Ishikawa (cell line): Measurements from ENCODE around the gene STPG3.

Experiments used
- CEBPB ChIP-seq: IDR thresholded peaks from 2 replicates; pipeline ENCODE4 v1.6.1; 2012
- EP300 ChIP-seq: IDR thresholded peaks from 2 replicates; pipeline ENCODE4 v1.6.1; 2012; ENCODE audit warnings: borderline replicate concordance
- FOXM1 ChIP-seq: IDR thresholded peaks from 2 replicates; pipeline ENCODE4 v1.6.1; 2012; ENCODE audit warnings: low read depth, borderline replicate concordance
- MAX ChIP-seq: IDR thresholded peaks from 2 replicates; pipeline ENCODE4 v1.6.1; 2012
- TEAD4 ChIP-seq: IDR thresholded peaks from 2 replicates; pipeline ENCODE4 v1.6.1; 2012
- ZBTB7A ChIP-seq: IDR thresholded peaks from 2 replicates; pipeline ENCODE4 v1.6.1; 2012; ENCODE audit warnings: low read depth

- TF ChIP-seq EP300: no peak
- no peak for TF ChIP-seq ZBTB7A
- TF ChIP-seq CEBPB: no peak
- no peak for TF ChIP-seq TEAD4
- no peak for TF ChIP-seq FOXM1
- no peak for TF ChIP-seq MAX
Measured at GRCh38 chr9:137275588-137276472, 24.7 kb downstream of the STPG3 start.
